Ovary (tissue), 3 donors: Measurements from ENCODE around the gene CSNK2A2.

Source experiments
- POLR2A ChIP-seq: fragments of 450-650 bp; IDR thresholded peaks from one replicate; pipeline ENCODE4 v1.6.1; 2017; ENCODE audit warnings: antibody characterized with exemption, mild to moderate bottlenecking, moderate library complexity
- TF ChIP-seq, protein P1 (sequence below), 3 donors: fragments of 450-650 bp in 2 of 3; fragments of 200-600 bp in 1 of 3; IDR thresholded peaks; one replicate each; pipeline versions ENCODE4 v1.5.1 to v1.8.0; 2016 to 2022; ENCODE audit warnings: antibody characterized with exemption in 3 of 3, mild to moderate bottlenecking in 1 of 3
- donor health status: DM: no; HTN: no; CAD: no.

DNA sequence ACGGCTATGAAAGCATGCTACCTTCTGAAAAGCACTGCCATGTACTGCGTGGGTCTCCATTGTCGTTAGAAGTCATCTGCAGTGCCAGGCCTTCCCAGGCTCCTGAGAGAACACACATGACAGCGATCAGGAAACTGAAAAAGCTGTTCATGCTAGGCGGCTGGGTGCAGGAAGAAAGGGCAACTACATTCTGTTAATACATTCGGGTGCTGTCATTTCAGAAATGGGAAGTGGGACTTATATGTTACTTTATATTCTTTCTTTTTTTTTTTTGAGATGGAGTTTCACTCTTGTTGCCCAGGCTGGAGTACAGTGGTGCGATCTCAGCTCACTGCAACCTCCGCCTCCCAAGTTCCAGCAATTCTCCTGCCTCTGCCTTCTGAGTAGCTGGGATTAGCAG, 88.6 kb downstream of the CSNK2A2 start:
- no peak for TF ChIP-seq POLR2A
- TF ChIP-seq, protein P1, sequence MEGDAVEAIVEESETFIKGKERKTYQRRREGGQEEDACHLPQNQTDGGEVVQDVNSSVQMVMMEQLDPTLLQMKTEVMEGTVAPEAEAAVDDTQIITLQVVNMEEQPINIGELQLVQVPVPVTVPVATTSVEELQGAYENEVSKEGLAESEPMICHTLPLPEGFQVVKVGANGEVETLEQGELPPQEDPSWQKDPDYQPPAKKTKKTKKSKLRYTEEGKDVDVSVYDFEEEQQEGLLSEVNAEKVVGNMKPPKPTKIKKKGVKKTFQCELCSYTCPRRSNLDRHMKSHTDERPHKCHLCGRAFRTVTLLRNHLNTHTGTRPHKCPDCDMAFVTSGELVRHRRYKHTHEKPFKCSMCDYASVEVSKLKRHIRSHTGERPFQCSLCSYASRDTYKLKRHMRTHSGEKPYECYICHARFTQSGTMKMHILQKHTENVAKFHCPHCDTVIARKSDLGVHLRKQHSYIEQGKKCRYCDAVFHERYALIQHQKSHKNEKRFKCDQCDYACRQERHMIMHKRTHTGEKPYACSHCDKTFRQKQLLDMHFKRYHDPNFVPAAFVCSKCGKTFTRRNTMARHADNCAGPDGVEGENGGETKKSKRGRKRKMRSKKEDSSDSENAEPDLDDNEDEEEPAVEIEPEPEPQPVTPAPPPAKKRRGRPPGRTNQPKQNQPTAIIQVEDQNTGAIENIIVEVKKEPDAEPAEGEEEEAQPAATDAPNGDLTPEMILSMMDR (IDR thresholded peaks at IDR 0.05), result no peak
